Activated B cell treated with CpG ODN at 0.5 μM for 24 hours (primary cell): Measurements from ENCODE around the gene RNF144A. TPM values are rescaled to one million over a fixed set of nuclear protein-coding genes. Genes with fewer than 3 reads are reported as not detected.

Experiments
- total RNA-seq: library from RNA; stranded (reverse); gene quantifications from 2 replicates; pipeline ENCODE4 v1.2.3, GENCODE V29; 2022

Gene RNF144A
- total RNA-seq, 1 donor from 2014 or later: 0.89 TPM

Other genes with a start within 250 kb of the RNF144A start
- 1.2 and 1.9 TPM in 2 replicates for gene CMPK2, start 51.5 kb upstream of the RNF144A start, total RNA-seq
- gene RSAD2, start 39.6 kb upstream of the RNF144A start, total RNA-seq: 0.29 and 0.67 TPM in 2 replicates